Cerebellar nuclear complex (tissue), 1 donor: ENCODE measurements around the gene PIP5K1C.

ENCODE experiments used
- DNase-seq, 2 experiments: peaks; one replicate each; lab custom pipeline; 2025; lab: John Stamatoyannopoulos, UW

PIP5K1C gene

GRCh38 chr19:3625996-3626472, 74.2 kb downstream of the PIP5K1C start:
- no peak for DNase-seq

- no peak for DNase-seq
Observed at GRCh38 chr19:3623716-3624115, 76.6 kb downstream of the PIP5K1C start.

DNA sequence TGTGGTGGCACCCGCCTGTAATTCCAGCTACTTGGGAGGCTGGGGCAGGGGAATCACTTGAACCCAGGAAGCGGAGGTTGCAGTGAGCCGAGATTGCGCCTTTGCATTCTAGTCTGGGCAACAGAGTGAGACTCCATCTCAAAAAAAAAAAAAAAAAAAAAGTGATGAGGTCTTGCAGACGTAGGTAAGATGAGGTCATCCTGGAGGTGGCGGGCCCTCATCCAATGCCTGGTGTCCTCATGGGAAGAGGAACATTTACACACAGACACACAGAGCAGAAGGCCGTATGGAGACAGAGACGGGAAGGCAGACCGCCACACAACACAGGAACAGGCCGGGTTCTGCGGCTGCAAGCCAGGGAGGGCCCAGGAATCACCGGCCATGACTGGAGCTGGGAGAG, 78.0 kb downstream of the PIP5K1C start:
- no peak for DNase-seq

DNA sequence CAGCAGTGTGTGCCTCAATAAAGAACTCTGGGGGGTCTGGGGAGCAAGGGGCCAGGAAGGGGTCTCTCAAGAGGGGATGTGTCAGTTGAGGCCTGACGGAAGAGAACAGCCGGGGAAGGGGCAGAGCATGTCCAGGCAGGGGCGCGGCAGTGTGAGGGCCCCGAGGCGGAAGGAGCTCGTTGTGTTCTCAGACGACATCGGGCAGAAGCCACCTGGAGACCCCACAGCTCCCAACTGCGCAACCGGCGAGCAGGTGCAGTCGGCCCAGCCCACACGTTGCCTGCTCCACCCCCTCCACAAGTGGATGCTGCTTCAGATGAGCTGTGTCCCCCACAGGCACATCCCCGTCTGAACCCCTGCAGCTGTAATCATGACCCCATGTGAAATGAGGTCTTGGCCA, 78.6 kb downstream of the PIP5K1C start:
- no peak for DNase-seq

GRCh38 chr19:3620817-3621547, 79.3 kb downstream of the PIP5K1C start:
- DNase-seq, result no peak

GRCh38 chr19:3620145-3620816, 80.0 kb downstream of the PIP5K1C start:
- DNase-seq, result no peak

DNA sequence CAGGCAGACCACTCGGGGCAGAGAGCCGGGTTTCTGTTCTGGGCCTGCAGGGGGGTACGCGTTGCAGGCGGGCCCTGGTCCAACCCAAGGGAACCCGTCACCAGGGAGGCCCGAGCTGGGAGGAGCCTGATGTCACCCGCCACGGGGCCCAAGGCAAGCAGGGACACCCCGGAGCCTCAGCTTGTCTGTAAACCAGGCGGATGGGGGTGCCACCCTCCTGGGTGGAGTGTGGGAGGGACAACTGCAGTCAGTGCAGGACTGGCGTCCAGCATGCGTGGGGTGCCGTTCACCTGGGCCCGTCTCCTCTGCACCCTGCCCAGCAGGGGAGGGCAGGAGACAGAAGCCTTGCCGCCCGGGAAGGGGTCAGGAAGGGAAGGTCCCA, 80.6 kb downstream of the PIP5K1C start:
- DNase-seq, result no peak

GRCh38 chr19:3618811-3619630, 81.2 kb downstream of the PIP5K1C start:
- DNase-seq, result no peak

GRCh38 chr19:3618144-3618810, 82.0 kb downstream of the PIP5K1C start:
- no peak for DNase-seq

DNA sequence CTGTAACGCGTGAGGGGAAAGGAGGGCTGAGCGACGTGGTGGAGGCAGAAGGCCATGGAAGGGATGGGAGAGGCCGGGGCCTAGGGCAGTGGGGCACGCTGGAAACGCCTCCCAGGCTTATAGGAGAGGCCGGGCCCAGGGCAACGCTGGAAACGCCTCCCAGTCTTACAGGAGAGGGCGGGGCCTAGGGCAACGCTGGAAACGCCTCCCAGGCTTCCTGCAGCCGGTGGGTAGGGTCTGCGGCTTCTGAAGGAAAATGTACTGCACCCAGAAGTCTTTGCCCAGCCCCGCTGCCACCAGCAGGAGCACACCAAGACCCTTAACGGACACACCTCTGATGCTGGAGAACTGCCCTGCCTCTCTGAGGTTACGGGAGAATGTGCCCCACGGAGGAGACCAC, 82.8 kb downstream of the PIP5K1C start:
- DNase-seq, result no peak

- DNase-seq, result no peak
Observed at GRCh38 chr19:3615524-3616135, 84.6 kb downstream of the PIP5K1C start.

DNA sequence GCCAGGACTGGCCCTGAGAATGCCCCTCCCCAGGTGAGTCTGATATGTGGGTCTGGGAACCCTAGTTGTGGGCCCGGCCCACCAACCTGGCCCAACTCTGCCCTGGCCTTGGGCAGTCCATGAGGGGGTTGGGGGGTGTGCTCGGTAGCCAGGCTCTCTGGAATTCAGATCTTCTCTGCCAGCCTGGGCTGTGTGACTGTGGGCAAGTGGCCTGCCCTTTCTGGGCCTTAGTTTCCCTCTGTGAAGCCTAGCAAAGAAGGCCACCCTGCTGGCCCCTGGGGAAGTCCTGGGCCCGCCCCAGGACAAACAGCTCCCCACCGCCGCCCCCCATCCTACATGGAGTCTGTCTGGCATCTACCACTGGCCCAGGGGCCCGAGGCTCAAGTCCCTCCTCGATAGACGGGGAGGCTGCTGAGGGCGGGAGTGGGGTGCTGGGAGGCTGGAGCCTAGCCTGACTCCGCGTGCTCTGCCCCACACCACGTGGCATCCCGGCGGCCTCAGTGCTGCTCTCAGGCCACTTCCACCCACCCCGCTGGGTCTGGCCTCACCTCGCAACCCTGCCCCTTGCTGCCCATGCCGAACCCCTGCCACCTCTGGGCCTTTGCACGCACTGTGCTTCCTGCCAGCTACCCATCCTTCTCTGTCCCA, 85.3 kb downstream of the PIP5K1C start:
- DNase-seq, result no peak

DNA sequence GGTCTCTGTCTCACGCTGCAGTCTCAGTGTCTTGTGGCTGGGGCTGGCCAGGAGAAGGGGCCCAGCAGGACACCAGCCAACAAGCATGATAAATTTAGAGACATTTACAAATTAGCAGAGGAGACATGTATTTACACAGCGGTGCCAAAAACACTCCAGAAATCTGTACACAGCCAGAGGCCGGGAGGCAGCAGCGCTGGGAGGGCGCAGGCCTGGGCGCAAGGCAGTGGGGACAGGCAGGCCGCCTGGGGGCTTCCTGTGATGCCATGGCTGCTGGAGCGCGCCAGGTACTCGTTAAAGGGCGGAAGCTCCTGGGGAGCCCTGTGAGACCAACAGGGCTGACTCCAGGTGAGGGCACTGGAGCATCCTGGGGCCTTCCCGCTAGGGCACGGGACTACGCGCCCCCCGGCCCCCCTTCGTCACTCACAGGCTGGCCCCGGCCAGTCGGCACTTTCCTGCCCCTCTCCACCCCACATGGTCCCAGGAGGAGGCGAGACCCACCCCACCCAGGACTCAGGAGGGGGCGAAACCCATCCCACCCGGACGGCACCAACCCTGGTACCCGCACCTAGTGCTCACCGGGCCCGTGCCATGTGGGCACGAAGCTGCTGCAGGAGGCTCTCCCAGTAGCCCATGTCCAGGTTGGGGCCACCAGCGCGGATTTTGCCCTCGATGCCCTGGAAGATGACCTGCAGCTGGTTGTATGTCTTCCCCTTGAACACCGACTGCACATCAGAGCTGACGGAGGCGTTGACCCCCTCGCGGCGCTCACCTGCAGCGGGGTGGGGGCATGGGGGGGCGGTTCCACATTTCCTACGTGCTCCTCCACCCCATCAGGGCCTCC, 86.2 kb downstream of the PIP5K1C start:
- no peak for DNase-seq

DNA sequence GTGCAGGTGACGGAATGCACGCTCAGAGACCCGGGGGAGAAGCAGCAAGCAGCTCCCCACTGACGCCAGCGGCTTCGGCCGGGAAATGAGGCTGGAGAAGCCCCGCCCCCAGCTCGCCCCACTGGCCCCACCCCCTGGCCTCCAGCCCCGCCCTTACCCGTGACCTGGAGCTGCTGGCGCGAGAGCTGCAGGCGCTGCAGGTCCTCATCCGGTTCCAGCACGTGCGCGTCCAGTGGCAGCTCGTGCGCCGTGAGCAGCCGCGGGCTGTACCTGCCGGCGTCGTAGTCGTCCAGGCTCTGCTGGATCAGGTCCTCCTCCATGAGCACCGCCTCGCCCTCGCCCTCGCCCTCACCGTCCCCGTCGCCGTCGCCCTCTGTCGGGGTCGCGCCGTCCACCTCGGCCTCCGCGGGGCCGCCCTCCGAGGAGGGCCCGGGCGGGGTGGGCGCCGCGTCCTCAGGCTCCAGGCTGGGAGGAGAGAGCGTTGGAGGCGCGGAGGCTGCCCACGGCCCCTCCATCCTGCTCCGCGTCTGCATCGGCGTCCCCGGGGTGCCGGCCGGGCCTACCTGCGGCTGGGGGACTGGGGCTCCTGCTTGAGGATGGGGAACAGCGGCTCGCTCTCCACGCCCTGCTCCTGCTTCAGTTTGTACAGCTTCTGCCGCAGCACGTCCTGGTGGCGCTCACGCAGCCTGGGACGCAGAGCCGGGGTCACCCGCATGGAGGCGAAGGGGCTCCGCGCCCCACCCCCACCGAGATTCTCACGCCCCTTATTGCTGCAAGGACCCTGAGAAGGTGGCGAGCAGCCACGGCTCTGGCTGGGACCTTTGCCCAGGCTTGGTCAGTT, 87.1 kb downstream of the PIP5K1C start:
- DNase-seq, result no peak

DNA sequence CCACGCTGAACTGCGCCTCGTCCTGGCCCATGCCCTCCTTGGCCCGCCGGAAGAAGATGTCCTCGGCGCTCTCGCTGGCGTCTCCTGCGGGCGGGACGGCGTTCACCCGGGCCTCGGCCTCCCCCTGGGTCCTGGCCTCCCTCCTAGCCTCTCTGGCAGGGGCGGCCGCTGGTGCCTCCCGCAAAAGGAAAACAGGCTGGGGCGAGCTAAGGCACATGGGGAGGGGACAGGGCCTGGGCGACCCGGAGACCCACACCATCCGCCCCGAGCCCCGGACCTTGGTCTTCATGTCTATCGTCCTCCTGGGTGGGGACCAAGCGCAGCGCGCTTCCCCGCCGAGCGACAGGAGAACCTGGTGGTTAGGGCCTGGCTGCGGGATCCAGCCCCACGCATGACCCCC, 87.9 kb downstream of the PIP5K1C start:
- no peak for DNase-seq

GRCh38 chr19:3611841-3612240, 88.4 kb downstream of the PIP5K1C start:
- no peak for DNase-seq

DNA sequence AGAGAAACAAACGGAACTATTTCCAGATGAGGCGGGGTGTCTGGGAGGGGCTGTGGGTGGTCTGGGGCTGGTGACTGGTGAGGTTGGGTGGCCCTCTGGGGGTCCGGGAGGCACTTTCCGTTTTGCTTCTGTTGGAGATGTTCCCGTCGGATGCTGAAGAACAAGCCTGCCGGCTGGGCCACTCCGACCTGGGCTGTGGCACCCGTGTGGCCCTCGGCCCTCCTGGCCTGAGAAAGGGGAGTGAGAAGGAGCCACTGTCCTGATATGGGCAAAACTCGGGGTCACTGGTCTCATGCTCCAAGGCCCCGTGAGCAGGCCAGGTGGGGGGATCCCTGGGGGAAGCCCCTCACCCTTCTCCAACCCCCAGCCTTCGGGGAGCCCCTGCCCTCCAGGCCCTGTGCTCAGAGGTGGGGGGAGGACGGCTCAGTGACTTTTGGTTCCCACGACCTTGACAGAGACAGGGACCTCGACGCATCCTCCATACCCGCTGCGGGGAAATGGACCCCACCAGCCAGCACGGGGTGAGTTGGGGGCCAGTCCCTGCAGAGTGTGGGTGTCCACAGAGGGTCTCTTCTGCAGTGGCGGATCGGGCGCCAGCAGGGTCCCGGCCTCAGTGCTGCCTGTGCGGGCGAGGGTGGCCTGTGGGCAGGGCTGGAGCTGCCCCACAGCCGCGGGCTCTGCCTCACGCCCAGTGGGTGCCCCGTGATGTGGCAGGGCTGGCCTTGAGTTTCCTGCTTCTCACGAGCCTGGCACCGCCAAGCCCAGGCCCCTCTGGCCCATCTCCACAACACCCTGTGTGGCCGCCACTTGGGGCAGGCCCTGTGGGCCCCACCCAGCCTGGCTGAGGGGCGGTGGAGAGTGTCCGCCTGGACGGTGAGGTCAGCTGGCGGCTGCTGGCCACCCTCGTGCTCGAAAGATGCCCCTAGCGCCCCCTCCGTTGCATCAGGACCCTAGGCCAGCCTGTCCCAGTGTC, 89.2 kb downstream of the PIP5K1C start:
- no peak for DNase-seq
